Transverse colon (tissue), 4 donors: ENCODE results near the gene HOXB7. TPM values are rescaled to one million over a fixed set of nuclear protein-coding genes. Genes with fewer than 3 reads are reported as not detected.

ENCODE experiments used
- DNase-seq: peaks from one replicate; pipeline ENCODE4 v3.0.0-alpha.2; 2019
- H3K27ac ChIP-seq, 4 donors: fragments of 200-600 bp; sonication (generic); 2 replicates each; pipeline ENCODE4 v1.5.1; 2016 to 2018; ENCODE audit warnings: inconsistent platforms in 4 of 4
- H3K27me3 ChIP-seq: fragments of 200-600 bp; sonication (generic); 2 replicates; pipeline ENCODE4 v1.5.1; 2017; ENCODE audit warnings: inconsistent platforms
- H3K36me3 ChIP-seq, 4 donors: fragments of 200-600 bp; sonication (generic); 2 replicates each; pipeline ENCODE4 v1.5.1; 2017 to 2019; ENCODE audit warnings: inconsistent platforms in 4 of 4
- H3K4me1 ChIP-seq, 4 donors: fragments of 200-600 bp; sonication (generic); 2 replicates each; pipeline ENCODE4 v1.5.1; 2017 to 2020; ENCODE audit warnings: inconsistent platforms in 4 of 4
- H3K4me3 ChIP-seq, 4 donors: fragments of 200-600 bp; sonication (generic); 1 replicate in 1 of 4; 2 replicates in 3 of 4; pipeline versions ENCODE4 v1.5.1 to v1.6.1; 2017 to 2019; ENCODE audit warnings: inconsistent platforms in 4 of 4
- H3K9me3 ChIP-seq, 2 donors: fragments of 200-600 bp; sonication (generic); 2 replicates each; pipeline ENCODE4 v1.5.1; 2017 to 2019; ENCODE audit warnings: inconsistent platforms in 2 of 2
- EP300 ChIP-seq: sonication (generic); formaldehyde crosslinking; IDR thresholded peaks from one replicate; pipeline ENCODE4 v1.6.1; 2017; ENCODE audit warnings: antibody characterized with exemption, low read depth
- POLR2A ChIP-seq: fragments of 450-650 bp; IDR thresholded peaks from one replicate; pipeline ENCODE4 v1.6.1; 2016; ENCODE audit warnings: antibody characterized with exemption, mild to moderate bottlenecking, moderate library complexity
- POLR2AphosphoS5 ChIP-seq, 3 donors: sonication (generic); formaldehyde crosslinking; IDR thresholded peaks; one replicate each; pipeline ENCODE4 v1.6.1; 2016; ENCODE audit warnings: antibody characterized with exemption in 3 of 3
- whole genome bisulfite sequencing, 2 donors: methylation state at CpG; one replicate each; pipeline ENCODE4 v1.1.5; 2018; ENCODE audit warnings: low coverage in 1 of 2; 5-methylcytosine and 5-hydroxymethylcytosine counted together
- in situ Hi-C, 4 donors: fragments of 200-750 bp; cut with MboI; loops; one replicate each; pipeline versions ENCODE4 v1.15.0 to v1.15.1; 2017; ENCODE audit warnings: low sequenced_read_pairs in 3 of 4, low pct_ligation_motif_present in 1 of 4, low pct_unique_long_range_greater_than_20kb in 1 of 4
- intact Hi-C: fragments of 100-400 bp; cut with DNase I; formaldehyde crosslinking; loops from one replicate; pipeline ENCODE4 v1.15.1; 2023; ENCODE audit warnings: low total_unique reads
- total RNA-seq, 4 donors: library from RNA; depleted of rRNA; stranded (reverse); fragments of >200 nt; gene quantifications; one replicate each; pipeline ENCODE4 v1.1.0, GENCODE V29; 2016
- TF ChIP-seq, protein P1 (sequence below), 5 experiments: fragments of 200-600 bp in 3 of 5; fragments of 450-650 bp in 2 of 5; sonication (generic) in 3 of 5; IDR thresholded peaks; 1 replicate in 2 of 5; 2 replicates in 3 of 5; pipeline ENCODE4 v1.5.1; 2016 to 2017; ENCODE audit warnings: antibody characterized with exemption in 5 of 5, inconsistent platforms in 3 of 5, mild to moderate bottlenecking in 2 of 5, moderate library complexity in 1 of 5

HOXB7 gene
- total RNA-seq, 4 donors from 2014 or later, result 11.2 to 20.9 (median 16.7) TPM; not detected in 1

DNA sequence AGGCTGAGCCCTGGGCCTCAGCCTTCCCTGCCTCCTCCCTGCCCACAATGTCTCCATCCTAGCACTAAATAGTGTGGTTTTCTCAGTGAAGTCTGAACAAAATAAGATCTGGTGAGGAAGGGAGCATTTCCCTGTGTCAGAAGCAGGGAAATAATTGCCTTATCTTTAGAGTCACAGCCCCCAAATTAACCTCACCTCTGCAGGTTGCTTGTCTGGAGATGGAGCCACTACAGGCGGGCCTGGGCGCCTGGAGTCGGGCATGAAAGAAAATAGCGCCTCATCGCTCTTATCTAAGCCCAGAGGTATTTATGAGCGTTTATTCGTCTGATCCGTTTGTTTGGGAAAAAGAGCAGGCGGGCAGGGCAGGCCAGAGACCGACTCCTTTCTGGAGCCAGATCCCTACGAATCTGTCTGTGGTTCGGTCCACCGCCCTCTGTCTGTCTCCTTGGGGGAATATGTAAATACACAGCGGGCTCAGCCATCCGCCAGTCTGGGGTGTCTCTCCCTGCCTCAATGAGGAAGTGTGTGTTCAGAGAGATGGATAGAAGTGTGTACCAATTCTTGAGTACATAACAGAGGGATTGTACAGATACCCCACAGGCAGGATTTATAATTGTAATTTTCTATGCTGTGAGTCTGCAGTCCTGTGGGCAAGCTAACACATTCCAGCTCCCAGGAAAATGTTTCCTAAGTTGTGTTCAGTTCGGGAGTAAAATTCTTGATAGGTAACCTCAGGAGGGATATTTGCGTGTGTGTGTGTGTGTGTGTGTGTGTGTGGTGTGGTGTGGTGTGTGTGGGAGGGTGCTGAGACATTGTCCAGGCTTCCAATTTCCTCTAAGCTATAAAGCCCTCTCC, 10.3 kb downstream of the HOXB7 start:
- in situ Hi-C loops (no loop called here), intact Hi-C loops (no loop called here)
- peak; percentile 34 for DNase-seq
- no peak for TF ChIP-seq POLR2AphosphoS5 (IDR thresholded peaks at IDR 0.05)
- TF ChIP-seq POLR2A, result no peak
- TF ChIP-seq, protein P1, sequence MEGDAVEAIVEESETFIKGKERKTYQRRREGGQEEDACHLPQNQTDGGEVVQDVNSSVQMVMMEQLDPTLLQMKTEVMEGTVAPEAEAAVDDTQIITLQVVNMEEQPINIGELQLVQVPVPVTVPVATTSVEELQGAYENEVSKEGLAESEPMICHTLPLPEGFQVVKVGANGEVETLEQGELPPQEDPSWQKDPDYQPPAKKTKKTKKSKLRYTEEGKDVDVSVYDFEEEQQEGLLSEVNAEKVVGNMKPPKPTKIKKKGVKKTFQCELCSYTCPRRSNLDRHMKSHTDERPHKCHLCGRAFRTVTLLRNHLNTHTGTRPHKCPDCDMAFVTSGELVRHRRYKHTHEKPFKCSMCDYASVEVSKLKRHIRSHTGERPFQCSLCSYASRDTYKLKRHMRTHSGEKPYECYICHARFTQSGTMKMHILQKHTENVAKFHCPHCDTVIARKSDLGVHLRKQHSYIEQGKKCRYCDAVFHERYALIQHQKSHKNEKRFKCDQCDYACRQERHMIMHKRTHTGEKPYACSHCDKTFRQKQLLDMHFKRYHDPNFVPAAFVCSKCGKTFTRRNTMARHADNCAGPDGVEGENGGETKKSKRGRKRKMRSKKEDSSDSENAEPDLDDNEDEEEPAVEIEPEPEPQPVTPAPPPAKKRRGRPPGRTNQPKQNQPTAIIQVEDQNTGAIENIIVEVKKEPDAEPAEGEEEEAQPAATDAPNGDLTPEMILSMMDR (IDR thresholded peaks at IDR 0.05), result no peak
- no peaks in the 10 kb centered on the region for H3K9me3 ChIP-seq
- 20 to 49% methylated on average over 1 to 17 of the region's 17 CpGs for WGBS, 2 donors
- no peaks in the 10 kb centered on the region for H3K36me3 ChIP-seq
- no peak overlapping the region for H3K4me3 ChIP-seq
- H3K27ac ChIP-seq, result peak overlapping the region; percentile 3 to 95 (median 89)
- peaks cover 16% of the 10 kb centered on the region for H3K27me3 ChIP-seq
- H3K4me1 ChIP-seq, result peaks cover 15 to 71% (median 58%) of the 10 kb centered on the region in 4 donors

DNA sequence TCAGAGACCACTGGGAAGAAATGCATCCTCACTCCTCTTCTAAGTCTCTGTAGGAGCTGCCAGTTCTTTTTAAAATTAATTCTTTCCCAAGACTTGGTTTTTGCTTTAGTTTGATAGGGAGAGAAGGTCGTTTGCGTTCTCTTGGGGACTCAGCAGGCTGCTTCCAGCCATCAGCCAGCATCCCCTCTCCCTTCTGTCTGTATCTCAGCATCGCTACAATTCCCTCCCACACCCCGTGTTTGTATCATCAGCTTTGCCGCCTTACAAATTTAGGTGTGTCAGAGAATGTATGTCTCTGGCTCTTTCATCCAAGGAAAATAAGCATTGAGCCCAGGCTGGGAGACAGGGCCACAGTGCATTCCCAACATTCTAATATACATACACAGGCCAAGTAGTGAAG, 11.5 kb downstream of the HOXB7 start:
- no peak overlapping the region for H3K4me3 ChIP-seq
- TF ChIP-seq POLR2AphosphoS5 (IDR thresholded peaks at IDR 0.05) (no peak), POLR2A (no peak), EP300 (no peak)
- TF ChIP-seq, protein P1 (IDR thresholded peaks at IDR 0.05), result no peak
- WGBS, 2 donors, result 61 to 67% methylated on average over 5 of the region's 5 CpGs
- in situ Hi-C loops (loop anchor here in 2 of 4 donors (10.0 kb wide), 2 partner anchors 105 to 255 kb away; no protein-coding TSS in a partner anchor), intact Hi-C loops (loop anchor here (5.0 kb wide), 1 partner anchor 247 kb away; no protein-coding TSS in a partner anchor)
- DNase-seq, result no peak
- peaks cover 0 to 5% (median 0%) of the 10 kb centered on the region in 4 donors for H3K36me3 ChIP-seq
- H3K4me1 ChIP-seq, result peaks cover 15 to 77% (median 59%) of the 10 kb centered on the region in 4 donors
- H3K9me3 ChIP-seq, result no peaks in the 10 kb centered on the region
- peaks cover 16% of the 10 kb centered on the region for H3K27me3 ChIP-seq
- peak overlapping the region; percentile 89 to 95 (median 92) for H3K27ac ChIP-seq

DNA sequence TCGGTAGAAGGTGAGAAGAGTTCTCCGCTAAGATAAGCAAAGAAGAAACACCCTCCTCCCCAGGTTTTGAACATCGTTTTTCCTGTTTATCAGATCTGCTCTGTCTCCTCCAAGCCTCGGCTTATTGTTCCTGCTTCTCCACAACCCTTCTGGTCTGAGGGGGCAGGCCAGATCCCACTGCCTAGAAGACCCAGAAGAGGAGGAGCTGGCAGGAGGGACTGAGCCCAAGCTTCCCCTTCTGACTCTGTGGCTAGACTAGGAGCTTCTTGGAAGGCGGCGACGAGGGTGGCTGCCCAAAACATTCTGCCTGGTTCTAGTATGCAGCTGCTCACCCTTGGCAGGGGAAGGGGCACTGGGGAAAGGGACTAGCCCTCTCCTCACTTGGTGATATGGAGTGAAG, 12.1 kb downstream of the HOXB7 start:
- H3K9me3 ChIP-seq, result no peaks in the 10 kb centered on the region
- peaks cover 0 to 5% (median 0%) of the 10 kb centered on the region in 4 donors for H3K36me3 ChIP-seq
- H3K4me1 ChIP-seq, result peaks cover 15 to 82% (median 59%) of the 10 kb centered on the region in 4 donors
- DNase-seq, result no peak
- peak overlapping the region; percentile 89 to 95 (median 92) for H3K27ac ChIP-seq
- in situ Hi-C loops, result loop anchor here in 2 of 4 donors (10.0 kb wide), 2 partner anchors 104 to 254 kb away; no protein-coding TSS in a partner anchor
- H3K4me3 ChIP-seq, result peak overlapping the region in 1 of 4 donors; percentile 57
- H3K27me3 ChIP-seq, result peaks cover 11% of the 10 kb centered on the region
- TF ChIP-seq, protein P1 (IDR thresholded peaks at IDR 0.05), result no peak
- TF ChIP-seq EP300 (no peak), POLR2AphosphoS5 (IDR thresholded peaks at IDR 0.05) (no peak), POLR2A (no peak)
- intact Hi-C loops, result loop anchor here (5.0 kb wide), 1 partner anchor 246 kb away; no protein-coding TSS in a partner anchor
- WGBS, 2 donors, result 35% methylated on average over 7 of the region's 7 CpGs; no CpG with 5 or more reads in 1 of the 2 donors
